GM18951 (cell line): Measurements from ENCODE around the gene PPM1D.

Source experiments
- POLR2A ChIP-seq: IDR thresholded peaks from 4 replicates; pipeline ENCODE4 v1.6.1; 2011; ENCODE audit warnings: mild to moderate bottlenecking; ENCODE audit not compliant: insufficient read length, insufficient read depth; ENCODE audit errors: extremely low read depth
- in situ Hi-C: fragments of 300-500 bp; cut with MboI; formaldehyde crosslinking; loops from one replicate; pipeline ENCODE4 v1.12.0; 2022; ENCODE audit warnings: low sequenced_read_pairs, mixed read lengths, inconsistent platforms; ENCODE audit not compliant: unreplicated experiment

Gene PPM1D

GRCh38 chr17:60676758-60677307, 76.8 kb downstream of the PPM1D start:
- in situ Hi-C loops: no loop called here
- TF ChIP-seq POLR2A: peak; percentile 48

DNA sequence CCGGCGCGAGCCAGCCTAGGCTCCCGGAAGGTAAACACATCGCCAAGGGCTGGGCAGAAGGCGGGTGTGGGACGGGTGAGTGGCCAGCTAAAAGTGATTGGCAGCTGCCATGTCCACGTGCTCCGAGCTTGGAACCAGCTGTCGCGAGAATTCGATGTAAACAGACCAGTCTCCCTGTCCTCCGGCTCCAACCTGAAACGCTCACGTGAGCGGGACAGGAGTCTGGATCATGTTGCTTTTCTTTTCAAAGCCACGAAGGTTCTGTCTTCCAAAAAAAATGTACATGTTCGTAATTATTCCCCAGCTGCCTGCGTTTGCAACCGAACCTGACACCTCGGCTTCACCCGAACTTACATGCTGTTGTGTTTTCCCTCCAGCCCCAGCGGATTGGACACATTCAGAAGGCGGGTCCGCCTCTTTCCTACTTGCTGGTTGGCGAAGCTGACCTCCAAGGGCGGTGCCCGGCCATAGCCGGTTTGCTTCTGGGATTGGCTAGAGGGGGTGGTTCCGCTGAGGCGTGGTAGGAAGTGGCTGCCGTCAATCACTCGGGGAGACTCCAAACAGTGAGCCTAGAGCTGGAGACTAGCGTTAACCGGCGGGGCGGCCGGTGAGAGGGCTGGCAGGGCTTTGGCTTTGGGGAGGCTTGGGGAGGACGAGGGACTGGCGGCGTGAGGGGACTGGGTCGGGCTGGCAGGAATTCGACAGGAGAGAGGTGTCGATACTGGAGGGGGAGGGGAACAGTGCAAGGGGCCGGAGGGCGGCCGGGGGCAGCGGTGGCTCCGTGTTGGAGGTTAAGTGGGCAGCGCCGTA, 77.5 kb downstream of the PPM1D start, which contains the start of gene BCAS3:
BCAS3 (plus strand) TSS at position 544 of the 810 bp plus-strand sequence.
- in situ Hi-C loops: no loop called here

DNA sequence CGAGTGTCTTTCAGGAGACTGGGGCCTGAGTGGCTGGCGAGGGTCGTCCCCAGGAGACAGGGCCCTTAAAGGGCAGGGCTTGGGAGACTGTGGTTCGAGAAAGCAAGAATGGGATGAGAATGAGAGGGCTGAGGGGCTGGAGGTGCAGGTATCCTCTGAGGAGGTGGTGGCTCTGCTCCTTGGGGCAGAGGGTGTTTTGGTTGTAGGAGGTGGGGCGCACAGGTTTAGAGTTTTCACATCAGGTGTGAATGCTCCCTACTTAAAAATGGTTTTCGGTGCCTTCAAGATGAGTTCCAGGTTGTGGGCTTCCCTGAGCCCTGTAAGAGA, 78.1 kb downstream of the PPM1D start:
- no peak for TF ChIP-seq POLR2A
- in situ Hi-C loops: no loop called here

More for the DNA sequence above, 77.5 kb downstream of the PPM1D start, which contains the start of gene BCAS3:
- TF ChIP-seq POLR2A: peak; percentile 79

DNA sequence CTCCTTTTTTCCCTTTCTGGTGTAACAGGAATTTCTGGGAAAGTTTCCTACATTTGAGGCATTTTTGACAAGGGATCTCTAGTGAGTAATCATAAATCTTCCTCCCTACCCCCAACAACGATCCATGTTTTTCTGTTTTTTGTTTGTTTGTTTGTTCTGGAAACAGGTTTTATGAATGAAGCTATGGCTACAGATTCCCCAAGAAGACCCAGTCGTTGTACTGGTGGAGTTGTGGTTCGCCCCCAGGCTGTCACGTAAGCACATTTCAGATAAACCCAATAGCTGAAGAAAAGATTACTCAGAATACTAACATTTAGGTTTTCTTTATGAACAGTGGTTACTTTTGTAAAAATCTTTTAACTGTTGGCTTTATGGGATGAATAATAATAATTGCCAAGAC, 79.3 kb downstream of the PPM1D start:
- in situ Hi-C loops: no loop called here

DNA sequence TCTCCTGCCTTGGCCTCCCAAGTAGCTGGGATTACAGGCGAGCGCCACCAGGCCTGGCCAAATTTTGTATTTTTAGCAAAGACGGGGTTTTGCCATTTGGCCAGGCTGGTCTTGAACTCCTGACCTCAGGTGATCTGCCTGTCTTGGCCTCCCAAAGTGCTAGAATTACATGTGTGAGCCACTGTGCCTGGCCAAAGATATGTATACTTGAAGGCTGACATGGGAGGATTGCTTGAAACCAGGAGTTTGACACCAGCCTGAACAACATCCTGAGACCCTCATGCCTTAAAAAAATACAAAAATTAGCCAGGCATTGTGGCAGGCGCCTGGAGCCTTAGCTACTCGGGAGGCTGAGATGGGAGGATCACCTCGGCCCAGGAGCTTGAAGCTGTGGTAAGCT, 80.8 kb downstream of the PPM1D start:
- TF ChIP-seq POLR2A: no peak
- in situ Hi-C loops: no loop called here

More for the DNA sequence above, 79.3 kb downstream of the PPM1D start:
- TF ChIP-seq POLR2A: no peak

DNA sequence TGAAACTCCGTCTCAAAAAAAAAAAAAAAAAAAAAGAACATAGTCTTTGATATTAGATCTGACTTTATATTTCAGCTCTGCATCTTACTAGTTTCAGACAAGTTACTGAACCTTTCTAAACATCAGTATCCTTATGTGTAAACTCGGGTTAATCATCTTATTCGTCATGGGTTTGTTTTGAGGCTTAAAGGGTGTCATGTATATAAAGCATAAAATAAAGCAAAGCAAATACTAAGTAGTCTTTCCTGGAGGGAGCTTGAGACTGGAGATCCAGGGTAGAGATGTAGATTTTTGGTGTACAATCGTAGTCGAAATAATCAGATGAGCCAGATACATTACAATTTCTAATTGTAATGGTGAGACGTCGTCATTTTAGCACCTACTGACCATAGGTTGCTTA, 85.4 kb downstream of the PPM1D start:
- no peak for TF ChIP-seq POLR2A
- in situ Hi-C loops: no loop called here

GRCh38 chr17:60695960-60696359, 96.0 kb downstream of the PPM1D start:
- in situ Hi-C loops: no loop called here
- no peak for TF ChIP-seq POLR2A

DNA sequence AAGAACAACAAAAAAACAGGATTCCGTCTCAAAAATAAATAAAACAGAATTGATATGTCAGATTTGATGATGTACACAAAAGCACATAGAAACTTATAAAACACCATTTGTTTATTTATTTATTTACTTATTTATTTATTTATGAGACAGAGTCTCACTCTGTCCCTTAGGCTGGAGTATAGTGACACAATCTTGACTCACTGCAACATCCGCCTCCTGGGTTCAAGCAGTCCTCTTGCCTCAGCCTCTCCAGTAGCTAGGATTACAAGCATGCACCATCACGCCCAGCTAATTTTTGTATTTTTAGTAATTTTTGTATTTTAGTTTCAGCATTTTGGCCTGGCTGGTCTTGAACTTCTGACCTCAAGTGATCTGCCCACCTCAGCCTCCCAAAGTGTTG, 99.1 kb downstream of the PPM1D start:
- in situ Hi-C loops: no loop called here

DNA sequence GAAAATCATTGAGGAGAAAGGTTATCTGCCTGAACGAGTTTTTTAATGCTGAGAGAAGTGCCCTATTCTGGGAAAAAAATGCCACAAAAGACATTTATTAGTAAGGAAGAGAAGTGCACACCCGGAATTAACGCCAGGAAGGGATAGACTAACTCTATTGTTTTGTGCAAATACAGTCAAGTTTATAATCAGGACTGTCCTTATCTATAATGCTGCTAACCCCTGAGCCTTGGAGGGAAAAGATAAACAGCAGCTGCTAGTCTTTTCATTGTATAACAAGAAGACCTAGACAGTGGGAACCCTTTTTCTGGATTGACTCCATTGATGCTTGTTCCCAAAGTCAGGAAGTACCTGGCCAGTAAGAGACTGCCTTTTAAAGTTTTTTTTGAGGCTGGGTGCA, 104.2 kb downstream of the PPM1D start:
- in situ Hi-C loops: no loop called here
- TF ChIP-seq POLR2A: no peak

More for the DNA sequence above, 99.1 kb downstream of the PPM1D start:
- no peak for TF ChIP-seq POLR2A

DNA sequence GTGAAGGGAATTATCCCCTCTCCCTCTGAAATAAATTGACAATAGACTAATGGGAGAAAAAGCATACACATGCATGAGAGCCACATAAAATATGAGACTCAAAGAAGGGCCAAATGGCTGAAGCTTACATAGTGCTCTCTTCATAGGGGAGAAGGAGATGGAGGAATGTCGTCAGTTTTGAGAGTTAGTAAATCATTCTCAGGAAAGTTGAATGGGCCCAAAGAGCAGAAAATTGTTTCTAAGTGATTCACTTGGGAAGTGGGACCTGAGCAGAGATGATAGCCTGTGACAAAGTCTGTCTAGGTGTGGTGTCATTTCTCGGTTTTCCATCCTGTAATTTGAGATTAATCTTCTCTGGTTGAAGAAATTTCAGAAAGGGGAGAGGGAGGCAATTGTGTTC, 112.7 kb downstream of the PPM1D start:
- in situ Hi-C loops: no loop called here

GRCh38 chr17:60713608-60714007, 113.6 kb downstream of the PPM1D start:
- in situ Hi-C loops: no loop called here
- no peak for TF ChIP-seq POLR2A

More for the DNA sequence above, 112.7 kb downstream of the PPM1D start:
- TF ChIP-seq POLR2A: no peak
